K562 (cell line): ENCODE measurements around the gene PHPT1. TPM values are rescaled to one million over a fixed set of nuclear protein-coding genes. Genes with fewer than 3 reads are reported as not detected.

ENCODE experiments used
- ATAC-seq: fragments of 200-7000 bp; cut with Tn5 transposase; 3 replicates; pipeline ENCODE4 v1.9.1; 2020; ENCODE audit warnings: moderate library complexity
- BruUV-seq: library from RNA; stranded (reverse); fragments of 400-500 nt; replicated peaks from 2 replicates; lab custom pipeline; 2021; lab: Mats Ljungman, UMichigan
- CTCF ChIA-PET: fragments of 300-600 bp; formaldehyde crosslinking; extraction: SDS; loops from one replicate; lab custom pipeline; 2021; ENCODE audit warnings: low intra/inter-chr PET ratio; lab: Yijun Ruan, JAX
- POLR2A ChIA-PET: fragments of 300-600, 350-650 bp; sonication (Branson Sonifier 250); formaldehyde crosslinking; extraction: SDS; loops from one replicate; lab custom pipeline; 2021; ENCODE audit warnings: antibody characterized with exemption, inconsistent platforms; lab: Yijun Ruan, JAX
- DNase-seq, 4 experiments: peaks; one replicate each; pipeline versions ENCODE4 v3.0.0 to v3.0.0-alpha.2; 2011 to 2018; ENCODE audit warnings: low spot score in 3 of 4, mixed read lengths in 3 of 4; ENCODE audit errors: extremely low read depth in 1 of 4
- FAIRE-seq: peaks from 2 replicates; lab custom pipeline; 2011; peaks lifted over from hg19 to GRCh38; lab: Jason Lieb, UNC
- H2AFZ ChIP-seq: 2 replicates; pipeline ENCODE4 v1.6.0; 2011; ENCODE audit warnings: low read depth, low read length, control low read depth, inconsistent platforms
- H3K27ac ChIP-seq: fragments of 200-600 bp; 3 replicates; pipeline ENCODE4 v1.8.0; 2011; ENCODE audit warnings: low read depth, mild to moderate bottlenecking, control low read depth, inconsistent platforms, low read length, moderate library complexity, mixed read lengths; ENCODE audit errors: extremely low read depth
- H3K27me3 ChIP-seq, 2 experiments: fragments of 300-600 bp in 1 of 2; 2 replicates in 1 of 2; 3 replicates in 1 of 2; pipeline versions ENCODE4 v1.6.0 to v1.8.0; 2011; ENCODE audit warnings: inconsistent platforms in 2 of 2, low read length in 2 of 2, mild to moderate bottlenecking in 1 of 2, mixed read lengths in 1 of 2, moderate library complexity in 1 of 2; ENCODE audit not compliant: control insufficient read depth in 2 of 2, insufficient read depth in 2 of 2
- H3K36me3 ChIP-seq: fragments of 300-600 bp; 3 replicates; pipeline ENCODE4 v1.8.0; 2011; ENCODE audit warnings: mild to moderate bottlenecking, low read length, inconsistent platforms; ENCODE audit not compliant: control insufficient read depth, insufficient read depth
- H3K4me1 ChIP-seq, 2 experiments: fragments of 200-600 bp in 1 of 2; replicated peaks in 1 of 2; 2 replicates in 1 of 2; 3 replicates in 1 of 2; pipeline versions ENCODE4 v1.5.1 to v1.8.0; 2011; ENCODE audit warnings: inconsistent platforms in 2 of 2, low read length in 2 of 2, mild to moderate bottlenecking in 1 of 2, mixed read lengths in 1 of 2, moderate library complexity in 1 of 2; ENCODE audit not compliant: control insufficient read depth in 2 of 2, insufficient read depth in 2 of 2
- H3K4me2 ChIP-seq: 2 replicates; pipeline ENCODE4 v1.6.1; 2011; ENCODE audit warnings: low read length, control low read depth, inconsistent platforms, mixed read lengths; ENCODE audit not compliant: insufficient read depth
- H3K4me3 ChIP-seq: fragments of 200-600 bp; sonication (generic), shearing (Covaris generic); 2 replicates; pipeline ENCODE4 v1.5.1; 2016; ENCODE audit warnings: control low read depth, inconsistent platforms
- H3K79me2 ChIP-seq: fragments of 200-600 bp; 3 replicates; pipeline ENCODE4 v1.8.0; 2011; ENCODE audit warnings: low read length, inconsistent platforms; ENCODE audit not compliant: control insufficient read depth, insufficient read depth
- H3K9ac ChIP-seq, 2 experiments: 2 replicates each; pipeline versions ENCODE4 v1.6.0 to v1.6.1; 2011; ENCODE audit warnings: low read depth in 2 of 2, low read length in 2 of 2, control low read depth in 1 of 2, inconsistent platforms in 1 of 2, mild to moderate bottlenecking in 1 of 2, mixed read lengths in 1 of 2; ENCODE audit not compliant: insufficient read depth in 1 of 2
- H3K9me1 ChIP-seq: one replicate; pipeline ENCODE4 v1.6.0; 2011; ENCODE audit warnings: inconsistent platforms, mild to moderate bottlenecking, low read length, moderate library complexity; ENCODE audit not compliant: control insufficient read depth, insufficient read depth
- H3K9me3 ChIP-seq: replicated peaks from 2 replicates; pipeline ENCODE4 v1.5.1; 2011; ENCODE audit warnings: low read depth, low read length, inconsistent platforms; ENCODE audit not compliant: control insufficient read depth, insufficient read depth
- H4K20me1 ChIP-seq: replicated peaks from 2 replicates; pipeline ENCODE4 v1.6.1; 2011; ENCODE audit warnings: low read length, inconsistent platforms, mixed read lengths; ENCODE audit not compliant: control insufficient read depth, insufficient read depth
- GTF2E2 ChIP-seq: fragments of 200-800 bp; sonication (Bioruptor generic); IDR thresholded peaks from 2 replicates; pipeline ENCODE4 v1.6.1; 2016; ENCODE audit warnings: missing genetic modification characterization, missing compliant biosample characterization
- MNT ChIP-seq, 2 experiments: fragments of 450-650 bp; conservative IDR thresholded peaks; 2 replicates each; pipeline ENCODE4 v1.6.1; 2017; ENCODE audit warnings: mild to moderate bottlenecking in 2 of 2, moderate library complexity in 2 of 2
- ZNF282 ChIP-seq: sonication (generic); formaldehyde crosslinking; IDR thresholded peaks from 2 replicates; pipeline ENCODE4 v1.8.1; 2023; ENCODE audit warnings: missing genetic modification reagents
- ZNF830 ChIP-seq: fragments of 250-450 bp; sonication (Bioruptor Pico); IDR thresholded peaks from 2 replicates; pipeline ENCODE4 v1.5.0; 2021; ENCODE audit warnings: mild to moderate bottlenecking
- WGBS: fragments of 100-300 bp; shearing (Covaris generic); methylation state at CpG from one replicate; pipeline ENCODE4 v1.1.6; 2016; ENCODE audit warnings: low coverage, mixed read lengths; ENCODE audit not compliant: insufficient coverage; ENCODE audit errors: missing lambda C conversion rate; 5-methylcytosine and 5-hydroxymethylcytosine counted together
- in situ Hi-C: fragments of 300-500 bp; cut with MboI; formaldehyde crosslinking; loops from 4 replicates; pipeline ENCODE4 v1.15.0; 2018; ENCODE audit warnings: inconsistent platforms, mixed read lengths
- intact Hi-C: fragments of 100-400 bp; cut with micrococcal nuclease; formaldehyde crosslinking; loops from 2 replicates; pipeline ENCODE4 v1.14.2; 2022
- polyA plus RNA-seq, 8 experiments: library from polyadenylated mRNA; depleted of rRNA in 4 of 8; stranded (reverse) in 5 of 8; unstranded in 3 of 8; fragments of >200 nt; fragmentation: Nextera tagmentation in 2 of 8; fragmentation: Illumina TruSeq in 1 of 8; extraction: Ambion mirVana in 2 of 8; extraction: Trizol in 1 of 8; gene quantifications; 2 replicates each; pipeline versions ENCODE4 v1.2.1 to v1.2.3, GENCODE V29; 2011 to 2014; ENCODE audit warnings: inconsistent platforms in 1 of 8, missing spikeins in 1 of 8
- total RNA-seq, 7 experiments: library from RNA; depleted of rRNA in 6 of 7; stranded (reverse); fragments of >200 nt in 6 of 7; fragmentation: Illumina TruSeq in 2 of 7; extraction: Trizol in 2 of 7; gene quantifications; 2 replicates each; pipeline versions ENCODE4 v1.2.1 to v1.2.3, GENCODE V29; 2011 to 2021; ENCODE audit warnings: low replicate concordance in 1 of 7

The PHPT1 gene
- total and polyA plus RNA-seq, 9 of the 15 experiments (the other 6 are each of a cell fraction or from before 2014, with no cell fraction given) = 20.9 to 166 (median 129) TPM

- peak in 2 of 4 experiments; percentile 87 to 88 for DNase-seq
- H2AFZ ChIP-seq = peak overlapping the region; percentile 64; the same call in 1 of the 2 replicates
- peak overlapping the region; percentile 95 for H3K4me3 ChIP-seq
- in situ Hi-C loops = no loop called here
- FAIRE-seq = no peak
- peaks cover 5 to 32% of the 10 kb centered on the region in 2 experiments; a peak in 3 of 5 replicates for H3K4me1 ChIP-seq
- ATAC-seq = peak; percentile 24
- ChIA-PET POLR2A (interaction anchor here (1.0 to 2.3 kb wide), 5 partner anchors 9 to 18 kb away, joined by 3 to 15 read pairs (median 4); no protein-coding TSS in a partner anchor), CTCF (no interaction called here)
- peaks cover 42% of the 10 kb centered on the region; the same call in 2 of the 3 replicates for H3K36me3 ChIP-seq
- H3K27me3 ChIP-seq = no peaks in the 10 kb centered on the region
- peak overlapping the region; percentile 77 for H3K4me2 ChIP-seq
- BruUV-seq = no TSS peak
- H4K20me1 ChIP-seq = peaks cover 9% of the 10 kb centered on the region; the same call in 1 of the 2 replicates
- no peak for TF ChIP-seq ZNF830 (CRISPR knock-in tag)
- 0 out of 2 replicates have a peak, but pooled peaks have one; percentile 35 for TF ChIP-seq ZNF282 (CRISPR knock-in tag)
- peak; percentile 68; the same call in 1 of the 2 replicates for TF ChIP-seq GTF2E2 (tag)
- no peak for TF ChIP-seq MNT (conservative IDR thresholded peaks at IDR 0.05)
- 0% methylated on average over 2 of the region's 20 CpGs for WGBS
- peaks cover 4% of the 10 kb centered on the region for H3K9me1 ChIP-seq
- peak overlapping the region; percentile 73 to 96 for H3K9ac ChIP-seq
- intact Hi-C loops = no loop called here
- H3K27ac ChIP-seq = peak overlapping the region; percentile 77
- H3K79me2 ChIP-seq = peaks cover 43% of the 10 kb centered on the region
- no peaks in the 10 kb centered on the region; the same call in 1 of the 2 replicates for H3K9me3 ChIP-seq
Measured at GRCh38 chr9:136865768-136866103, 16.5 kb downstream of the PHPT1 start.
